T-cell (primary cell): ENCODE results near the gene SLC35D2. TPM values are rescaled to one million over a fixed set of nuclear protein-coding genes. Genes with fewer than 3 reads are reported as not detected.

ENCODE experiments used
- ATAC-seq, 4 experiments: fragments of 200-7000 bp in 3 of 4; fragments of 150-1000 bp in 1 of 4; cut with Tn5 transposase; replicated peaks in 1 of 4; 1 replicate in 3 of 4; 2 replicates in 1 of 4; pipeline ENCODE4 v1.10.0; 2021; ENCODE audit warnings: moderate library complexity in 3 of 4, mild to moderate bottlenecking in 2 of 4, moderate number of reproducible peaks in 1 of 4
- CTCF ChIA-PET, 2 donors: fragments of 300-600 bp; sonication (Branson Sonifier 250); formaldehyde crosslinking; loops; one replicate each; lab custom pipeline; 2022; ENCODE audit warnings: antibody characterized with exemption in 2 of 2; lab: Charles Lee
- POLR2A ChIA-PET, 2 donors: fragments of 300-600 bp; sonication (Branson Sonifier 250); formaldehyde crosslinking; loops; one replicate each; lab custom pipeline; 2022; ENCODE audit warnings: antibody characterized with exemption in 2 of 2; lab: Charles Lee
- DNase-seq, 35 experiments: peaks; one replicate each; pipeline versions ENCODE4 v3.0.0 to v3.0.0-alpha.2; 2013 to 2023
- H3K27ac ChIP-seq: one replicate; pipeline ENCODE4 v1.5.1; 2013; ENCODE audit warnings: low read length
- H3K27me3 ChIP-seq, 2 experiments: replicated peaks in 1 of 2; 1 replicate in 1 of 2; 2 replicates in 1 of 2; pipeline versions ENCODE4 v1.6.1 to v1.7.0; 2013; ENCODE audit warnings: low read length in 1 of 2, mixed read lengths in 1 of 2; ENCODE audit not compliant: control insufficient read depth in 2 of 2, insufficient read depth in 2 of 2; ENCODE audit errors: extremely low read depth in 1 of 2
- H3K36me3 ChIP-seq, 2 donors: 1 replicate in 1 of 2; 2 replicates in 1 of 2; pipeline versions ENCODE4 v1.6.1 to v1.7.0; 2013; ENCODE audit warnings: low read length in 1 of 2; ENCODE audit not compliant: control insufficient read depth in 2 of 2, insufficient read depth in 1 of 2; ENCODE audit errors: extremely low read depth in 1 of 2
- H3K4me1 ChIP-seq, 2 experiments: 1 replicate in 1 of 2; 2 replicates in 1 of 2; pipeline versions ENCODE4 v1.6.1 to v1.7.0; 2013; ENCODE audit warnings: low read length in 2 of 2, mixed read lengths in 1 of 2; ENCODE audit not compliant: insufficient read depth in 2 of 2, control insufficient read depth in 1 of 2; ENCODE audit errors: extremely low read depth in 1 of 2
- H3K4me3 ChIP-seq, 2 donors: 1 replicate in 1 of 2; 2 replicates in 1 of 2; pipeline versions ENCODE4 v1.5.1 to v1.7.0; 2013; ENCODE audit warnings: mild to moderate bottlenecking in 2 of 2, low read length in 1 of 2, moderate library complexity in 1 of 2; ENCODE audit not compliant: control insufficient read depth in 1 of 2; ENCODE audit errors: extremely low read depth in 1 of 2
- H3K9me3 ChIP-seq: 2 replicates; pipeline ENCODE4 v1.7.0; 2013
- H3K27ac Mint-ChIP-seq, 2 donors: one replicate each; pipeline ENCODE4 v1.8.0; 2020 to 2021; ENCODE audit warnings: mild to moderate bottlenecking in 2 of 2, mixed read lengths in 2 of 2
- H3K27me3 Mint-ChIP-seq, 2 donors: one replicate each; pipeline ENCODE4 v1.8.0; 2021 to 2022; ENCODE audit warnings: mixed read lengths in 2 of 2
- H3K36me3 Mint-ChIP-seq: one replicate; pipeline ENCODE4 v1.8.0; 2021; ENCODE audit warnings: mixed read lengths
- H3K4me1 Mint-ChIP-seq, 3 donors: one replicate each; pipeline ENCODE4 v1.8.0; 2020 to 2022; ENCODE audit warnings: mixed read lengths in 3 of 3, mild to moderate bottlenecking in 1 of 3
- H3K4me3 Mint-ChIP-seq, 3 donors: one replicate each; pipeline ENCODE4 v1.8.0; 2020 to 2022; ENCODE audit warnings: mild to moderate bottlenecking in 3 of 3, mixed read lengths in 3 of 3, moderate library complexity in 3 of 3
- H3K9me3 Mint-ChIP-seq, 3 donors: one replicate each; pipeline ENCODE4 v1.8.0; 2020 to 2022; ENCODE audit warnings: mixed read lengths in 3 of 3
- WGBS: methylation state at CpG from one replicate; pipeline ENCODE4 v1.1.5; 2013; ENCODE audit warnings: missing lambda C conversion rate; ENCODE audit not compliant: insufficient coverage; 5-methylcytosine and 5-hydroxymethylcytosine counted together
- total RNA-seq, 35 experiments: library from RNA in 6 of 35; stranded (reverse) in 6 of 35; fragments of 120-200 nt in 1 of 35; gene quantifications; one replicate each; pipeline versions ENCODE4 v1.2.1 to v1.2.4 and lab custom pipeline; 2013 to 2026

Gene SLC35D2
- total RNA-seq, 5 donors from 2014 or later (not counting 1 experiment from before 2014, with no cell fraction given): 16.2 to 31.4 (median 21.8) TPM

DNA sequence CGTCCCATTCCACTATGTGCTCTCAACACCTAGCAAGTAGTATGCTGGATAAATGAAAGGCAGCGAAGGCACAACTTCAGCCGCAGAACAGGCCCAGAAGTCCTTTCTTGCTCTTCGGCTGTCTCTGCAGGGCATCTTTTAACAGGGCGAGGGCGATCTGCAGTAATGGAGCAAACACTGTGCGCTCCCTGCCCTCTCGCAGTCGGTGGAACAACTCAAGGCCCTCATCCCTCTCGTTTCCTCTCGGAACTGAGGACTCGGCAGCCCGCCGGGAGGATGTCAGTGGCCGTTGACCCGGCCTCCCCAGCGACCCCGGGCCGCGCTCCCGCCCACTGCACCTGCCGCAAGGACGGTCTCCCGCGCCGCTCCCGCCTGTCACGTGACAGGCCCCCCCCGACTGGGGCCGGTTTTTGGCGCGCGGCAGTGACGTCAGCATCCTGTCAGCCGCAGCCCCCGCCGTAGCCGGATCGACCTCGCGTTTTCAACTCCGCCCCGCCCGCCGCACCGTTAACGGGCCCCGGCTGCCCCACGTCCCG, 33.6 kb upstream of the SLC35D2 start:
- peak overlapping the region; percentile 84 for H3K27ac ChIP-seq
- Mint-ChIP-seq H3K4me3 (peak overlapping the region; percentile 83 to 88 (median 88)), H3K4me1 (peaks cover 37 to 54% (median 43%) of the 10 kb centered on the region in 3 donors), H3K27ac (peak overlapping the region; percentile 91 to 94), H3K27me3 (no peaks in the 10 kb centered on the region), H3K36me3 (no peaks in the 10 kb centered on the region), H3K9me3 (no peaks in the 10 kb centered on the region)
- H3K4me3 ChIP-seq: peak overlapping the region; percentile 67 to 74
- under 1% methylated on average over 41 of the region's 50 CpGs for WGBS
- peak; percentile 75 to 94 (median 87) for DNase-seq
- CTCF ChIA-PET: interaction anchor here in 1 of 2 donors (0.8 kb wide), 1 partner anchor 33 kb away, joined by 3 read pairs; the partner anchor contains the start of gene HABP4
- peak; percentile 28 to 49 (median 34) for ATAC-seq
- no peaks in the 10 kb centered on the region for H3K36me3 ChIP-seq
- POLR2A ChIA-PET: interaction anchor here in 1 of 2 donors (1.1 kb wide), 1 partner anchor 238 kb away, joined by 3 read pairs; the partner anchor contains the start of gene PRXL2C
- H3K4me1 ChIP-seq: peaks cover 12 to 41% of the 10 kb centered on the region in 2 experiments
- no peaks in the 10 kb centered on the region for H3K27me3 ChIP-seq
- H3K9me3 ChIP-seq: no peaks in the 10 kb centered on the region

DNA sequence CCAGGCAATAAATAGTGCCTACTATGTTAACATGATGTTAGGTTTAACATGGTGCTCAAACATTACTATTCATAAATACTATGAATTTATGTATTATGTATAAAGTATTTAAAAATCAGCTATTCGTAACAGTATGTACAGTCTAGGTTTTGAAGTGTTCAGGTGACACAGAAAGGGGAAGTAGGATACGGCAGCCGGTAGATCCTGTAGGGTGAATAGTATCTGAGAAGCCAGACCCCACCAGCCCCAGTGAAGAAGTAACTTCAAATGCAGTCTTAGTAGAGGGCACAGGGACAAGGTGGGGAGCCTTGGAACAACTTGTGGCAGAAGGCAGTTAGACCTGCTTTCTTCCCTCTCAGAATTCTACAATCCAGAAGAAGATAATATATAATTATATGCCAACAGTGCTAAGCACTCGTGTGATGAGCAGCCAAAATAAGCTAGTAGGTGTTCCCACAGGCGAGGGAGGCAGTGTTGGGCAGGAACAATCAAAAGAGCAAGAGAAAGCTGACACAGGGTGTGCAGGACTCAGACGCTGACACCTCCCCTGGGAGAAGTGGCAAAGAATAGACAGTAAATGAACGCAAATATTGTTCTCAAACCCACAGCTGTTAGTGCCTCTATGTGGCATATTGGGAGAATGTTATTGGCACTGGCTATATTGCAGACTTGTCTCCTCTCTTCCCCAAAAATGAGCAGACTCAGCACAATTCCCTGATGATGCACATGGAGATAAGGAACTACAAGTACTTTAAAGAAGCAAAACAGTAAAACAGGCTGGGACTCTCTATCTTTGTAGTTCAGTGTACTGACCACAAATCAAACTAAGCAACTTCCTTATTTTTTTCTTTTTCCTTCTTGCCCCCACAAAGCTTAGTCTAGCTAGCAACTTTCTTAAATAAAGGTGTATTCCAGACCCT, 30.1 kb upstream of the SLC35D2 start:
- no peak for ATAC-seq
- 13% methylated on average over 2 of the region's 7 CpGs for WGBS
- H3K4me3 ChIP-seq: peak overlapping the region in 1 of 2 donors; percentile 21

GRCh38 chr9:96412174-96412913, 28.8 kb upstream of the SLC35D2 start:
- CTCF ChIA-PET: interaction anchor here in 1 of 2 donors (1.1 to 1.4 kb wide), 3 partner anchors 12 to 86 kb away, joined by 4 read pairs; no protein-coding TSS in a partner anchor
- no peak for ATAC-seq
- Mint-ChIP-seq H3K36me3 (no peaks in the 10 kb centered on the region), H3K27ac (peak overlapping the region; percentile 82 to 92), H3K4me1 (peaks cover 36 to 50% (median 38%) of the 10 kb centered on the region in 3 donors), H3K27me3 (no peaks in the 10 kb centered on the region), H3K4me3 (peak overlapping the region in 1 of 3 donors; percentile 77), H3K9me3 (no peaks in the 10 kb centered on the region)
- Histone ChIP-seq H3K9me3 (no peaks in the 10 kb centered on the region), H3K27me3 (no peaks in the 10 kb centered on the region), H3K36me3 (no peaks in the 10 kb centered on the region), H3K4me1 (peaks cover 15 to 43% of the 10 kb centered on the region in 2 experiments), H3K4me3 (no peak overlapping the region), H3K27ac (no peak overlapping the region)
- DNase-seq: no peak
- no CpG with 5 or more reads among the region's 8 CpGs for WGBS
- POLR2A ChIA-PET: no interaction called here

More for the DNA sequence above, 30.1 kb upstream of the SLC35D2 start:
- H3K4me1 ChIP-seq: peaks cover 15 to 46% of the 10 kb centered on the region in 2 experiments
- peak overlapping the region; percentile 63 for H3K27ac ChIP-seq
- H3K27me3 Mint-ChIP-seq: no peaks in the 10 kb centered on the region
- ChIA-PET CTCF (interaction anchor here in 1 of 2 donors (1.0 to 1.4 kb wide), 3 partner anchors 14 to 37 kb away, joined by 4 read pairs; no protein-coding TSS in a partner anchor), POLR2A (no interaction called here)
- H3K4me3 Mint-ChIP-seq: peak overlapping the region; percentile 59 to 77 (median 74)
- peaks cover 34 to 44% (median 35%) of the 10 kb centered on the region in 3 donors for H3K4me1 Mint-ChIP-seq
- H3K36me3 ChIP-seq: no peaks in the 10 kb centered on the region
- no peaks in the 10 kb centered on the region for H3K27me3 ChIP-seq
- H3K27ac Mint-ChIP-seq: peak overlapping the region; percentile 89 to 92
- H3K9me3 Mint-ChIP-seq: no peaks in the 10 kb centered on the region
- no peaks in the 10 kb centered on the region for H3K36me3 Mint-ChIP-seq
- peak in 3 of 35 experiments; percentile 7 to 39 (median 19) for DNase-seq
- no peaks in the 10 kb centered on the region for H3K9me3 ChIP-seq

DNA sequence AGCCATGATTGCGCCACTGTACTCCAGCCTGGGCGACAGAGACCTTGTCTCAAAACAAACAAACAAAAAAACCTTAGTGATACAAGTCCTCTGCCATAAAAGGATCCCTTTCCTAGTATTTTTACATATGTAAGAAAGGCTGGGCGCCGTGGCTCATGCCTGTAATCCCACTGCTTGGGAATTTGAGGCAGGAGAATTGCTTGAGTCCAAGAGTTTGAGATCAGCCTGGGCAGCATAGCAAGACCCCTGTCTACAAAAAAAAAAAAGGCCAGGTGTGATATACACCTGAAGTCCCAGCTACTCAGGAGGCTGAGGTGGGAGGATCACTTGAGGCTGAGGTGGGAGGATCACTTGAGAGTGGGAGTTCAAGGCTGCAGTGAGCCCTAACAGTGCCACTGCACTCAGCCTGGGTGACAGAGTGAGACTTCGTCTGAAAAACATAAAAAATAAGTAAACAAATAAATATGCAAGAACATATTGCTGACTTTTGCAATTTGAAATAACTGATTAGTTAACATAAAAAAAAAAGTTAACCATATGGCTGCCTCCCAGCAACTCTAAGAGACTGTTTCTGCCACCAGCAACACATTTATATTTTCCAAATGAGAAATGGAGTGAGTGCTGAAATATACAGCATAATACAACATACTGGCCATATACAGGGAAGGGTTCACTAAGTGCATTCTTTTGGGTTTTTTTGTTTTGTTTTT, 27.8 kb upstream of the SLC35D2 start:
- Histone ChIP-seq H3K27me3 (no peaks in the 10 kb centered on the region), H3K9me3 (no peaks in the 10 kb centered on the region), H3K4me3 (no peak overlapping the region), H3K4me1 (peaks cover 10 to 37% of the 10 kb centered on the region in 2 experiments), H3K27ac (no peak overlapping the region), H3K36me3 (no peaks in the 10 kb centered on the region)
- Mint-ChIP-seq H3K4me1 (peaks cover 32 to 46% (median 34%) of the 10 kb centered on the region in 3 donors), H3K4me3 (no peak overlapping the region), H3K36me3 (no peaks in the 10 kb centered on the region), H3K9me3 (no peaks in the 10 kb centered on the region), H3K27me3 (no peaks in the 10 kb centered on the region), H3K27ac (peak overlapping the region; percentile 28 to 36)
- POLR2A ChIA-PET: interaction anchor here (0.6 kb wide), 3 partner anchors 49 to 948 kb away, joined by 3 to 4 read pairs (median 4); no protein-coding TSS in a partner anchor
- CTCF ChIA-PET: interaction anchor here in 1 of 2 donors (0.5 to 1.1 kb wide), 2 partner anchors 85 to 1846 kb away, joined by 4 to 5 read pairs; no protein-coding TSS in a partner anchor
- ATAC-seq (no peak), DNase-seq (no peak)
- no CpG with 5 or more reads among the region's 5 CpGs for WGBS

GRCh38 chr9:96408409-96409280, 25.1 kb upstream of the SLC35D2 start:
- no peak overlapping the region for H3K4me3 ChIP-seq
- H3K27me3 ChIP-seq: no peaks in the 10 kb centered on the region
- no peaks in the 10 kb centered on the region for H3K9me3 ChIP-seq
- no peaks in the 10 kb centered on the region for H3K36me3 Mint-ChIP-seq
- ChIA-PET CTCF (no interaction called here), POLR2A (no interaction called here)
- H3K36me3 ChIP-seq: no peaks in the 10 kb centered on the region
- no peak overlapping the region for H3K4me3 Mint-ChIP-seq
- no peaks in the 10 kb centered on the region for H3K27me3 Mint-ChIP-seq
- no peaks in the 10 kb centered on the region for H3K9me3 Mint-ChIP-seq
- H3K27ac ChIP-seq: no peak overlapping the region
- H3K4me1 Mint-ChIP-seq: peaks cover 25 to 34% (median 25%) of the 10 kb centered on the region in 3 donors
- ATAC-seq (no peak), DNase-seq (no peak)
- peaks cover 6 to 20% of the 10 kb centered on the region in 2 experiments for H3K4me1 ChIP-seq
- 71% methylated on average over 5 of the region's 9 CpGs for WGBS
- peak overlapping the region; percentile 64 to 80 for H3K27ac Mint-ChIP-seq
